K562 (cell line): Measurements from ENCODE around the gene TMEM217. TPM values are rescaled to one million over a fixed set of nuclear protein-coding genes. Genes with fewer than 3 reads are reported as not detected.

Experiments
- CSDE1 ChIP-seq, 2 experiments: fragments of 450-650 bp; IDR thresholded peaks; 2 replicates each; pipeline ENCODE4 v1.6.1; 2016; ENCODE audit warnings: mild to moderate bottlenecking in 1 of 2
- HDAC6 ChIP-seq: IDR thresholded peaks from 2 replicates; pipeline ENCODE4 v1.6.1; 2012; ENCODE audit warnings: low read depth, mild to moderate bottlenecking, control low read depth, inconsistent platforms, low read length, moderate library complexity
- KDM2B ChIP-seq: fragments of 250-450 bp; sonication (Bioruptor Pico); IDR thresholded peaks from 2 replicates; pipeline ENCODE4 v1.8.0; 2021; ENCODE audit warnings: mild to moderate bottlenecking, moderate library complexity
- MAFK ChIP-seq: IDR thresholded peaks from 2 replicates; pipeline ENCODE4 v1.6.1; 2011; ENCODE audit warnings: low read length, improper control_type of control experiment
- MTF1 ChIP-seq: fragments of 250-450 bp; sonication (Bioruptor Pico); IDR thresholded peaks from 2 replicates; pipeline ENCODE4 v1.9.0; 2021; ENCODE audit warnings: moderate library complexity, mild to moderate bottlenecking, inconsistent platforms, borderline replicate concordance
- NR2C2 ChIP-seq, 2 experiments: fragments of 200-800 bp in 1 of 2; sonication (Bioruptor generic) in 1 of 2; sonication (generic) in 1 of 2; formaldehyde crosslinking in 1 of 2; IDR thresholded peaks; 2 replicates each; pipeline versions ENCODE4 v1.6.1 to v1.8.0; 2016 to 2022; ENCODE audit warnings: mild to moderate bottlenecking in 1 of 2, missing compliant biosample characterization in 1 of 2, missing genetic modification characterization in 1 of 2, missing genetic modification reagents in 1 of 2
- NRF1 ChIP-seq, 2 experiments: fragments of 450-650 bp; IDR thresholded peaks in 1 of 2; conservative IDR thresholded peaks in 1 of 2; 2 replicates each; pipeline ENCODE4 v1.6.1; 2014; ENCODE audit warnings: mild to moderate bottlenecking in 2 of 2
- PCBP2 ChIP-seq: fragments of 200-400 bp; formaldehyde crosslinking; IDR thresholded peaks from 2 replicates; pipeline ENCODE4 v1.6.1; 2018; ENCODE audit warnings: low read length, low read depth, mild to moderate bottlenecking, moderate library complexity; ENCODE audit not compliant: poor library complexity, severe bottlenecking
- POLR2A ChIP-seq: fragments of 450-650 bp; conservative IDR thresholded peaks from 2 replicates; pipeline ENCODE4 v1.6.1; 2016
- POLR2AphosphoS5 ChIP-seq: IDR thresholded peaks from 2 replicates; pipeline ENCODE4 v1.6.1; 2011; ENCODE audit warnings: mild to moderate bottlenecking, low read depth, low read length, moderate library complexity; ENCODE audit not compliant: control insufficient read depth, insufficient read depth
- POU5F1 ChIP-seq: fragments of 150-350 bp; IDR thresholded peaks from 2 replicates; pipeline ENCODE4 v1.6.1; 2014; ENCODE audit warnings: borderline replicate concordance, low read length, low read depth, mild to moderate bottlenecking; ENCODE audit not compliant: partially characterized antibody
- SRSF7 ChIP-seq: fragments of 200-400 bp; formaldehyde crosslinking; optimal IDR thresholded peaks from 2 replicates; pipeline ENCODE3; 2017; ENCODE audit warnings: mild to moderate bottlenecking, low read depth, low read length
- STAG1 ChIP-seq: sonication (generic); formaldehyde crosslinking; IDR thresholded peaks from 2 replicates; pipeline ENCODE4 v1.5.0; 2020; ENCODE audit warnings: missing genetic modification reagents, borderline replicate concordance
- TBL1XR1 ChIP-seq, 2 experiments: IDR thresholded peaks; 2 replicates each; pipeline ENCODE4 v1.6.1; 2012; ENCODE audit warnings: improper control_type of control experiment in 2 of 2, low read length in 2 of 2, mild to moderate bottlenecking in 1 of 2
- U2AF2 ChIP-seq: fragments of 200-400 bp; formaldehyde crosslinking; optimal IDR thresholded peaks from 2 replicates; pipeline ENCODE3; 2017; ENCODE audit warnings: low read depth, mild to moderate bottlenecking, low read length
- polyA plus RNA-seq, 8 experiments: library from polyadenylated mRNA; depleted of rRNA in 4 of 8; stranded (reverse) in 5 of 8; unstranded in 3 of 8; fragments of >200 nt; fragmentation: Nextera tagmentation in 2 of 8; fragmentation: Illumina TruSeq in 1 of 8; extraction: Ambion mirVana in 2 of 8; extraction: Trizol in 1 of 8; gene quantifications; 2 replicates each; pipeline versions ENCODE4 v1.2.1 to v1.2.3, GENCODE V29; 2011 to 2014; ENCODE audit warnings: inconsistent platforms in 1 of 8, missing spikeins in 1 of 8
- total RNA-seq, 7 experiments: library from RNA; depleted of rRNA in 6 of 7; stranded (reverse); fragments of >200 nt in 6 of 7; fragmentation: Illumina TruSeq in 2 of 7; extraction: Trizol in 2 of 7; gene quantifications; 2 replicates each; pipeline versions ENCODE4 v1.2.1 to v1.2.3, GENCODE V29; 2011 to 2021; ENCODE audit warnings: low replicate concordance in 1 of 7
- TF ChIP-seq, protein P1 (sequence below): fragments of 450-650 bp; IDR thresholded peaks from 2 replicates; pipeline ENCODE4 v1.6.1; 2016; ENCODE audit warnings: borderline replicate concordance
- TF ChIP-seq, protein P2 (sequence below): fragments of 200-800 bp; sonication (Bioruptor generic); IDR thresholded peaks from 2 replicates; pipeline ENCODE4 v1.6.1; 2017; ENCODE audit warnings: missing genetic modification characterization, missing compliant biosample characterization
- TF ChIP-seq, protein P3 (sequence below): sonication (generic); formaldehyde crosslinking; IDR thresholded peaks from 2 replicates; pipeline ENCODE4 v1.9.0; 2022; ENCODE audit warnings: mild to moderate bottlenecking, missing genetic modification reagents
- TF ChIP-seq, protein P4 (sequence below), 2 experiments: fragments of 450-650 bp; IDR thresholded peaks; 2 replicates each; pipeline ENCODE4 v1.6.1; 2018; ENCODE audit warnings: mild to moderate bottlenecking in 2 of 2, low read depth in 1 of 2; ENCODE audit not compliant: partially characterized antibody in 2 of 2

Gene TMEM217
- total and polyA plus RNA-seq, 9 of the 15 experiments (the other 6 are each of a cell fraction or from before 2014, with no cell fraction given): 1.3 to 8.0 (median 1.9) TPM

GRCh38 chr6:37232430-37233017 is 25.4 kb downstream of the TMEM217 start (continued):
- TF ChIP-seq MTF1: no peak
- peak; percentile 76; the same call in 1 of the 2 replicates for TF ChIP-seq POLR2AphosphoS5
- peak; percentile 18 to 49; a peak in 1 of 4 replicates for TF ChIP-seq NRF1 (conservative IDR thresholded peaks at IDR 0.05 in 1 of 2, IDR thresholded peaks at IDR 0.05 in 1 of 2)
- TF ChIP-seq, protein P1, sequence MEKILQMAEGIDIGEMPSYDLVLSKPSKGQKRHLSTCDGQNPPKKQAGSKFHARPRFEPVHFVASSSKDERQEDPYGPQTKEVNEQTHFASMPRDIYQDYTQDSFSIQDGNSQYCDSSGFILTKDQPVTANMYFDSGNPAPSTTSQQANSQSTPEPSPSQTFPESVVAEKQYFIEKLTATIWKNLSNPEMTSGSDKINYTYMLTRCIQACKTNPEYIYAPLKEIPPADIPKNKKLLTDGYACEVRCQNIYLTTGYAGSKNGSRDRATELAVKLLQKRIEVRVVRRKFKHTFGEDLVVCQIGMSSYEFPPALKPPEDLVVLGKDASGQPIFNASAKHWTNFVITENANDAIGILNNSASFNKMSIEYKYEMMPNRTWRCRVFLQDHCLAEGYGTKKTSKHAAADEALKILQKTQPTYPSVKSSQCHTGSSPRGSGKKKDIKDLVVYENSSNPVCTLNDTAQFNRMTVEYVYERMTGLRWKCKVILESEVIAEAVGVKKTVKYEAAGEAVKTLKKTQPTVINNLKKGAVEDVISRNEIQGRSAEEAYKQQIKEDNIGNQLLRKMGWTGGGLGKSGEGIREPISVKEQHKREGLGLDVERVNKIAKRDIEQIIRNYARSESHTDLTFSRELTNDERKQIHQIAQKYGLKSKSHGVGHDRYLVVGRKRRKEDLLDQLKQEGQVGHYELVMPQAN: peak; percentile 57; the same call in 1 of the 2 replicates
- TF ChIP-seq KDM2B (CRISPR knock-in tag): no peak
- TF ChIP-seq U2AF2: no peak
- TF ChIP-seq, protein P2, sequence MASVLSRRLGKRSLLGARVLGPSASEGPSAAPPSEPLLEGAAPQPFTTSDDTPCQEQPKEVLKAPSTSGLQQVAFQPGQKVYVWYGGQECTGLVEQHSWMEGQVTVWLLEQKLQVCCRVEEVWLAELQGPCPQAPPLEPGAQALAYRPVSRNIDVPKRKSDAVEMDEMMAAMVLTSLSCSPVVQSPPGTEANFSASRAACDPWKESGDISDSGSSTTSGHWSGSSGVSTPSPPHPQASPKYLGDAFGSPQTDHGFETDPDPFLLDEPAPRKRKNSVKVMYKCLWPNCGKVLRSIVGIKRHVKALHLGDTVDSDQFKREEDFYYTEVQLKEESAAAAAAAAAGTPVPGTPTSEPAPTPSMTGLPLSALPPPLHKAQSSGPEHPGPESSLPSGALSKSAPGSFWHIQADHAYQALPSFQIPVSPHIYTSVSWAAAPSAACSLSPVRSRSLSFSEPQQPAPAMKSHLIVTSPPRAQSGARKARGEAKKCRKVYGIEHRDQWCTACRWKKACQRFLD (CRISPR knock-in tag): peak; percentile 38; the same call in 1 of the 2 replicates
- peak in 1 of 2 experiments; percentile 73; a peak in 1 of 4 replicates for TF ChIP-seq TBL1XR1 (IDR thresholded peaks at IDR 0.05; ENCODE audit: low read length in 2 of 2)
- no peak for TF ChIP-seq STAG1 (CRISPR knock-in tag)
- TF ChIP-seq POU5F1: no peak
- no peak for TF ChIP-seq PCBP2
- TF ChIP-seq, protein P3, sequence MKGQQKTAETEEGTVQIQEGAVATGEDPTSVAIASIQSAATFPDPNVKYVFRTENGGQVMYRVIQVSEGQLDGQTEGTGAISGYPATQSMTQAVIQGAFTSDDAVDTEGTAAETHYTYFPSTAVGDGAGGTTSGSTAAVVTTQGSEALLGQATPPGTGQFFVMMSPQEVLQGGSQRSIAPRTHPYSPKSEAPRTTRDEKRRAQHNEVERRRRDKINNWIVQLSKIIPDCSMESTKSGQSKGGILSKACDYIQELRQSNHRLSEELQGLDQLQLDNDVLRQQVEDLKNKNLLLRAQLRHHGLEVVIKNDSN (CRISPR knock-in tag): no peak
- no peak for TF ChIP-seq SRSF7
- no peak for TF ChIP-seq MAFK
- TF ChIP-seq HDAC6: no peak
- TF ChIP-seq POLR2A: peak; percentile 58; the same call in 1 of the 2 replicates
- peak in 1 of 2 experiments; percentile 12; a peak in 1 of 4 replicates for TF ChIP-seq CSDE1 (IDR thresholded peaks at IDR 0.05)
- TF ChIP-seq, protein P4, sequence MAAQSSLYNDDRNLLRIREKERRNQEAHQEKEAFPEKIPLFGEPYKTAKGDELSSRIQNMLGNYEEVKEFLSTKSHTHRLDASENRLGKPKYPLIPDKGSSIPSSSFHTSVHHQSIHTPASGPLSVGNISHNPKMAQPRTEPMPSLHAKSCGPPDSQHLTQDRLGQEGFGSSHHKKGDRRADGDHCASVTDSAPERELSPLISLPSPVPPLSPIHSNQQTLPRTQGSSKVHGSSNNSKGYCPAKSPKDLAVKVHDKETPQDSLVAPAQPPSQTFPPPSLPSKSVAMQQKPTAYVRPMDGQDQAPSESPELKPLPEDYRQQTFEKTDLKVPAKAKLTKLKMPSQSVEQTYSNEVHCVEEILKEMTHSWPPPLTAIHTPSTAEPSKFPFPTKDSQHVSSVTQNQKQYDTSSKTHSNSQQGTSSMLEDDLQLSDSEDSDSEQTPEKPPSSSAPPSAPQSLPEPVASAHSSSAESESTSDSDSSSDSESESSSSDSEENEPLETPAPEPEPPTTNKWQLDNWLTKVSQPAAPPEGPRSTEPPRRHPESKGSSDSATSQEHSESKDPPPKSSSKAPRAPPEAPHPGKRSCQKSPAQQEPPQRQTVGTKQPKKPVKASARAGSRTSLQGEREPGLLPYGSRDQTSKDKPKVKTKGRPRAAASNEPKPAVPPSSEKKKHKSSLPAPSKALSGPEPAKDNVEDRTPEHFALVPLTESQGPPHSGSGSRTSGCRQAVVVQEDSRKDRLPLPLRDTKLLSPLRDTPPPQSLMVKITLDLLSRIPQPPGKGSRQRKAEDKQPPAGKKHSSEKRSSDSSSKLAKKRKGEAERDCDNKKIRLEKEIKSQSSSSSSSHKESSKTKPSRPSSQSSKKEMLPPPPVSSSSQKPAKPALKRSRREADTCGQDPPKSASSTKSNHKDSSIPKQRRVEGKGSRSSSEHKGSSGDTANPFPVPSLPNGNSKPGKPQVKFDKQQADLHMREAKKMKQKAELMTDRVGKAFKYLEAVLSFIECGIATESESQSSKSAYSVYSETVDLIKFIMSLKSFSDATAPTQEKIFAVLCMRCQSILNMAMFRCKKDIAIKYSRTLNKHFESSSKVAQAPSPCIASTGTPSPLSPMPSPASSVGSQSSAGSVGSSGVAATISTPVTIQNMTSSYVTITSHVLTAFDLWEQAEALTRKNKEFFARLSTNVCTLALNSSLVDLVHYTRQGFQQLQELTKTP (IDR thresholded peaks at IDR 0.05; ENCODE audit: low read depth in 1 of 2, partially characterized antibody in 2 of 2): peak in 1 of 2 experiments; percentile 94
- TF ChIP-seq NR2C2 (CRISPR knock-in tag; IDR thresholded peaks at IDR 0.05): no peak
- TF ChIP-seq NR2C2 (tag; IDR thresholded peaks at IDR 0.05): peak; percentile 52
